Trophoblast cell (in vitro differentiated cells and primary cell): ENCODE measurements around the gene SETD1B.
"Not testable (repeated sequence)": the region's sequence is repeated elsewhere in the genome, so short reads cannot be mapped to it uniquely, and the experiment has no call there.

Source experiments
- DNase-seq, 2 donors: peaks; one replicate each; pipeline ENCODE4 v3.0.0-alpha.2; 2016
- H2AFZ ChIP-seq: 2 replicates; pipeline ENCODE4 v1.6.1; 2013; ENCODE audit warnings: low read length, moderate library complexity, mild to moderate bottlenecking; ENCODE audit not compliant: insufficient read depth, poor library complexity
- H2AK5ac ChIP-seq: 2 replicates; pipeline ENCODE4 v1.6.1; 2013; ENCODE audit warnings: mild to moderate bottlenecking, low read length
- H2BK120ac ChIP-seq: 2 replicates; pipeline ENCODE4 v1.6.1; 2013; ENCODE audit warnings: low read length, mild to moderate bottlenecking, moderate library complexity; ENCODE audit not compliant: insufficient read depth, poor library complexity
- H2BK12ac ChIP-seq: 2 replicates; pipeline ENCODE4 v1.6.1; 2013; ENCODE audit warnings: mild to moderate bottlenecking, low read length, moderate library complexity
- H2BK5ac ChIP-seq: 2 replicates; pipeline ENCODE4 v1.6.1; 2013; ENCODE audit warnings: low read length, low read depth, moderate library complexity, mild to moderate bottlenecking; ENCODE audit not compliant: poor library complexity
- H3K14ac ChIP-seq: 2 replicates; pipeline ENCODE4 v1.6.1; 2013; ENCODE audit warnings: mild to moderate bottlenecking, low read length
- H3K18ac ChIP-seq: 2 replicates; pipeline ENCODE4 v1.6.1; 2013; ENCODE audit warnings: mild to moderate bottlenecking, low read length
- H3K23ac ChIP-seq: 2 replicates; pipeline ENCODE4 v1.6.1; 2013; ENCODE audit warnings: low read length
- H3K27ac ChIP-seq: 2 replicates; pipeline ENCODE4 v1.5.1; 2013; ENCODE audit warnings: low read depth, mild to moderate bottlenecking, inconsistent platforms, low read length, moderate library complexity
- H3K27me3 ChIP-seq: 2 replicates; pipeline ENCODE4 v1.6.1; 2013; ENCODE audit warnings: inconsistent platforms, mild to moderate bottlenecking, low read length, moderate library complexity; ENCODE audit not compliant: insufficient read depth
- H3K36me3 ChIP-seq, 2 experiments: 1 replicate in 1 of 2; 2 replicates in 1 of 2; pipeline ENCODE4 v1.6.1; 2013; ENCODE audit warnings: low read length in 2 of 2, mild to moderate bottlenecking in 2 of 2, moderate library complexity in 1 of 2; ENCODE audit not compliant: insufficient read depth in 2 of 2, control insufficient read depth in 1 of 2
- H3K4ac ChIP-seq: 2 replicates; pipeline ENCODE4 v1.6.1; 2013; ENCODE audit warnings: low read depth, mild to moderate bottlenecking, low read length, moderate library complexity
- H3K4me1 ChIP-seq, 2 experiments: 1 replicate in 1 of 2; 2 replicates in 1 of 2; pipeline ENCODE4 v1.6.1; 2013; ENCODE audit warnings: low read length in 2 of 2, mild to moderate bottlenecking in 2 of 2, moderate library complexity in 1 of 2; ENCODE audit not compliant: insufficient read depth in 2 of 2, control insufficient read depth in 1 of 2
- H3K4me2 ChIP-seq: 2 replicates; pipeline ENCODE4 v1.6.1; 2013; ENCODE audit warnings: inconsistent platforms, mild to moderate bottlenecking, low read length, moderate library complexity
- H3K4me3 ChIP-seq: 2 replicates; pipeline ENCODE4 v1.5.1; 2013; ENCODE audit warnings: mild to moderate bottlenecking, low read depth, low read length, inconsistent platforms
- H3K79me1 ChIP-seq: one replicate; pipeline ENCODE4 v1.6.1; 2013; ENCODE audit warnings: low read length
- H3K79me2 ChIP-seq: 2 replicates; pipeline ENCODE4 v1.6.1; 2013; ENCODE audit warnings: low read length, mild to moderate bottlenecking; ENCODE audit not compliant: control insufficient read depth, insufficient read depth, poor library complexity
- H3K9ac ChIP-seq: 2 replicates; pipeline ENCODE4 v1.6.1; 2013; ENCODE audit warnings: mild to moderate bottlenecking, low read length
- H3K9me3 ChIP-seq: 2 replicates; pipeline ENCODE4 v1.6.1; 2013; ENCODE audit warnings: low read depth, mild to moderate bottlenecking, control low read depth, inconsistent platforms, low read length; ENCODE audit not compliant: insufficient read depth
- H4K12ac ChIP-seq: 2 replicates; pipeline ENCODE4 v1.6.1; 2013; ENCODE audit warnings: low read depth, mild to moderate bottlenecking, low read length, moderate library complexity
- H4K8ac ChIP-seq: 2 replicates; pipeline ENCODE4 v1.6.1; 2013; ENCODE audit warnings: low read depth, mild to moderate bottlenecking, low read length, moderate library complexity
- H4K91ac ChIP-seq: one replicate; pipeline ENCODE4 v1.6.1; 2013; ENCODE audit warnings: low read depth, mild to moderate bottlenecking, low read length, moderate library complexity
- WGBS: extraction: QIAGEN DNeasy Blood & Tissue Kit; methylation state at CpG from one replicate; pipeline ENCODE4 v1.1.7; 2013; ENCODE audit warnings: missing lambda C conversion rate; ENCODE audit not compliant: insufficient read length, insufficient coverage; ENCODE audit errors: extremely low coverage; 5-methylcytosine and 5-hydroxymethylcytosine counted together

The SETD1B gene

GRCh38 chr12:121849665-121850064 lies 45.9 kb downstream of the SETD1B start:
- Histone ChIP-seq H2AK5ac (no peak overlapping the region), H3K4me2 (no peak overlapping the region), H3K27me3 (no peaks in the 10 kb centered on the region), H2BK120ac (no peak overlapping the region), H4K8ac (no peak overlapping the region), H3K36me3 (no peaks in the 10 kb centered on the region), H3K23ac (no peak overlapping the region), H2BK12ac (no peak overlapping the region), H3K4me3 (no peak overlapping the region), H3K79me2 (no peaks in the 10 kb centered on the region), H3K27ac (no peak overlapping the region), H3K79me1 (no peaks in the 10 kb centered on the region), H2BK5ac (no peak overlapping the region), H4K91ac (no peak overlapping the region), H3K4me1 (no peaks in the 10 kb centered on the region), H3K14ac (no peak overlapping the region), H3K9ac (no peak overlapping the region), H3K18ac (no peak overlapping the region), H3K4ac (no peak overlapping the region), H3K9me3 (no peaks in the 10 kb centered on the region), H4K12ac (no peak overlapping the region), H2AFZ (no peak overlapping the region)
- DNase-seq, result no peak
- WGBS, result no CpG with 5 or more reads among the region's 13 CpGs

GRCh38 chr12:121852392-121852791 lies 48.6 kb downstream of the SETD1B start:
- not testable (repeated sequence) for H2BK12ac ChIP-seq, H3K36me3 ChIP-seq, H3K4me2 ChIP-seq, H3K4me1 ChIP-seq, H3K9me3 ChIP-seq, H4K91ac ChIP-seq, H4K8ac ChIP-seq, H3K27me3 ChIP-seq, H3K4me3 ChIP-seq, H3K9ac ChIP-seq, H3K23ac ChIP-seq, H3K4ac ChIP-seq, DNase-seq, H2AFZ ChIP-seq, H2AK5ac ChIP-seq, H3K27ac ChIP-seq, H3K18ac ChIP-seq, H2BK120ac ChIP-seq, H3K79me1 ChIP-seq, H3K14ac ChIP-seq, H2BK5ac ChIP-seq, H4K12ac ChIP-seq, H3K79me2 ChIP-seq
- WGBS, result no CpG with 5 or more reads among the region's 3 CpGs

- Histone ChIP-seq H3K27ac (no peak overlapping the region), H3K79me2 (no peaks in the 10 kb centered on the region), H3K9ac (no peak overlapping the region), H3K36me3 (no peaks in the 10 kb centered on the region), H3K4ac (no peak overlapping the region), H2AFZ (no peak overlapping the region), H3K4me1 (peaks cover 18 to 20% of the 10 kb centered on the region in 2 experiments), H3K14ac (no peak overlapping the region), H3K18ac (no peak overlapping the region), H3K23ac (no peak overlapping the region), H3K4me2 (no peak overlapping the region), H4K8ac (no peak overlapping the region), H3K79me1 (peaks cover 5% of the 10 kb centered on the region), H3K27me3 (no peaks in the 10 kb centered on the region), H3K4me3 (no peak overlapping the region), H4K12ac (no peak overlapping the region), H2BK12ac (no peak overlapping the region), H2BK120ac (no peak overlapping the region), H3K9me3 (no peaks in the 10 kb centered on the region), H4K91ac (no peak overlapping the region), H2AK5ac (peak overlapping the region; percentile 28), H2BK5ac (no peak overlapping the region)
- no peak for DNase-seq
- no CpG with 5 or more reads among the region's 11 CpGs for WGBS
These were observed 53.8 kb downstream of the SETD1B start for GRCh38 chr12:121857322-121858246.

GRCh38 chr12:121858318-121858661 lies 54.5 kb downstream of the SETD1B start:
- H3K23ac ChIP-seq, result no peak overlapping the region
- H2AFZ ChIP-seq, result no peak overlapping the region
- no peak overlapping the region for H4K91ac ChIP-seq
- H4K8ac ChIP-seq, result no peak overlapping the region
- H2BK120ac ChIP-seq, result no peak overlapping the region
- H2BK12ac ChIP-seq, result no peak overlapping the region
- peaks cover 18 to 20% of the 10 kb centered on the region in 2 experiments for H3K4me1 ChIP-seq
- no peak overlapping the region for H3K27ac ChIP-seq
- DNase-seq, result no peak
- peaks cover 5% of the 10 kb centered on the region for H3K79me1 ChIP-seq
- peak overlapping the region; percentile 28 for H3K4me3 ChIP-seq
- no peaks in the 10 kb centered on the region for H3K79me2 ChIP-seq
- H3K27me3 ChIP-seq, result no peaks in the 10 kb centered on the region
- no peaks in the 10 kb centered on the region for H3K9me3 ChIP-seq
- no peak overlapping the region for H2AK5ac ChIP-seq
- no peak overlapping the region for H3K4me2 ChIP-seq
- no peak overlapping the region for H2BK5ac ChIP-seq
- no peak overlapping the region for H4K12ac ChIP-seq
- WGBS, result no CpG with 5 or more reads among the region's 10 CpGs
- no peak overlapping the region for H3K9ac ChIP-seq
- no peak overlapping the region for H3K14ac ChIP-seq
- H3K4ac ChIP-seq, result no peak overlapping the region
- H3K18ac ChIP-seq, result no peak overlapping the region
- no peaks in the 10 kb centered on the region for H3K36me3 ChIP-seq
